K562 (cell line): ENCODE data around the gene SYNE2. TPM values are rescaled to one million over a fixed set of nuclear protein-coding genes. Genes with fewer than 3 reads are reported as not detected.

ENCODE experiments used
- ATAC-seq: fragments of 200-7000 bp; cut with Tn5 transposase; 3 replicates; pipeline ENCODE4 v1.9.1; 2020; ENCODE audit warnings: moderate library complexity
- BruUV-seq: library from RNA; stranded (reverse); fragments of 400-500 nt; replicated peaks from 2 replicates; lab custom pipeline; 2021; lab: Mats Ljungman, UMichigan
- CTCF ChIA-PET: fragments of 300-600 bp; formaldehyde crosslinking; extraction: SDS; loops from one replicate; lab custom pipeline; 2021; ENCODE audit warnings: low intra/inter-chr PET ratio; lab: Yijun Ruan, JAX
- POLR2A ChIA-PET: fragments of 300-600, 350-650 bp; sonication (Branson Sonifier 250); formaldehyde crosslinking; extraction: SDS; loops from one replicate; lab custom pipeline; 2021; ENCODE audit warnings: antibody characterized with exemption, inconsistent platforms; lab: Yijun Ruan, JAX
- DNase-seq, 4 experiments: peaks; one replicate each; pipeline versions ENCODE4 v3.0.0 to v3.0.0-alpha.2; 2011 to 2018; ENCODE audit warnings: low spot score in 3 of 4, mixed read lengths in 3 of 4; ENCODE audit errors: extremely low read depth in 1 of 4
- FAIRE-seq: peaks from 2 replicates; lab custom pipeline; 2011; peaks lifted over from hg19 to GRCh38; lab: Jason Lieb, UNC
- H2AFZ ChIP-seq: 2 replicates; pipeline ENCODE4 v1.6.0; 2011; ENCODE audit warnings: low read depth, low read length, control low read depth, inconsistent platforms
- H3K27ac ChIP-seq: fragments of 200-600 bp; 3 replicates; pipeline ENCODE4 v1.8.0; 2011; ENCODE audit warnings: low read depth, mild to moderate bottlenecking, control low read depth, inconsistent platforms, low read length, moderate library complexity, mixed read lengths; ENCODE audit errors: extremely low read depth
- H3K27me3 ChIP-seq, 2 experiments: fragments of 300-600 bp in 1 of 2; 2 replicates in 1 of 2; 3 replicates in 1 of 2; pipeline versions ENCODE4 v1.6.0 to v1.8.0; 2011; ENCODE audit warnings: inconsistent platforms in 2 of 2, low read length in 2 of 2, mild to moderate bottlenecking in 1 of 2, mixed read lengths in 1 of 2, moderate library complexity in 1 of 2; ENCODE audit not compliant: control insufficient read depth in 2 of 2, insufficient read depth in 2 of 2
- H3K36me3 ChIP-seq: fragments of 300-600 bp; 3 replicates; pipeline ENCODE4 v1.8.0; 2011; ENCODE audit warnings: mild to moderate bottlenecking, low read length, inconsistent platforms; ENCODE audit not compliant: control insufficient read depth, insufficient read depth
- H3K4me1 ChIP-seq, 2 experiments: fragments of 200-600 bp in 1 of 2; replicated peaks in 1 of 2; 2 replicates in 1 of 2; 3 replicates in 1 of 2; pipeline versions ENCODE4 v1.5.1 to v1.8.0; 2011; ENCODE audit warnings: inconsistent platforms in 2 of 2, low read length in 2 of 2, mild to moderate bottlenecking in 1 of 2, mixed read lengths in 1 of 2, moderate library complexity in 1 of 2; ENCODE audit not compliant: control insufficient read depth in 2 of 2, insufficient read depth in 2 of 2
- H3K4me2 ChIP-seq: 2 replicates; pipeline ENCODE4 v1.6.1; 2011; ENCODE audit warnings: low read length, control low read depth, inconsistent platforms, mixed read lengths; ENCODE audit not compliant: insufficient read depth
- H3K4me3 ChIP-seq: fragments of 200-600 bp; sonication (generic), shearing (Covaris generic); 2 replicates; pipeline ENCODE4 v1.5.1; 2016; ENCODE audit warnings: control low read depth, inconsistent platforms
- H3K79me2 ChIP-seq: fragments of 200-600 bp; 3 replicates; pipeline ENCODE4 v1.8.0; 2011; ENCODE audit warnings: low read length, inconsistent platforms; ENCODE audit not compliant: control insufficient read depth, insufficient read depth
- H3K9ac ChIP-seq, 2 experiments: 2 replicates each; pipeline versions ENCODE4 v1.6.0 to v1.6.1; 2011; ENCODE audit warnings: low read depth in 2 of 2, low read length in 2 of 2, control low read depth in 1 of 2, inconsistent platforms in 1 of 2, mild to moderate bottlenecking in 1 of 2, mixed read lengths in 1 of 2; ENCODE audit not compliant: insufficient read depth in 1 of 2
- H3K9me1 ChIP-seq: one replicate; pipeline ENCODE4 v1.6.0; 2011; ENCODE audit warnings: inconsistent platforms, mild to moderate bottlenecking, low read length, moderate library complexity; ENCODE audit not compliant: control insufficient read depth, insufficient read depth
- H3K9me3 ChIP-seq: replicated peaks from 2 replicates; pipeline ENCODE4 v1.5.1; 2011; ENCODE audit warnings: low read depth, low read length, inconsistent platforms; ENCODE audit not compliant: control insufficient read depth, insufficient read depth
- H4K20me1 ChIP-seq: replicated peaks from 2 replicates; pipeline ENCODE4 v1.6.1; 2011; ENCODE audit warnings: low read length, inconsistent platforms, mixed read lengths; ENCODE audit not compliant: control insufficient read depth, insufficient read depth
- ATF6 ChIP-seq: sonication (generic); formaldehyde crosslinking; IDR thresholded peaks from 2 replicates; pipeline ENCODE4 v1.4.0; 2020; ENCODE audit warnings: mild to moderate bottlenecking, missing genetic modification reagents
- CC2D1A ChIP-seq: fragments of 450-650 bp; IDR thresholded peaks from 2 replicates; pipeline ENCODE4 v1.6.1; 2017; ENCODE audit warnings: mild to moderate bottlenecking
- CCAR2 ChIP-seq: fragments of 200-400 bp; formaldehyde crosslinking; IDR thresholded peaks from 2 replicates; pipeline ENCODE4 v1.6.1; 2017; ENCODE audit warnings: mild to moderate bottlenecking, low read depth, low read length
- ETV5 ChIP-seq: sonication (generic); formaldehyde crosslinking; IDR thresholded peaks from 2 replicates; pipeline ENCODE4 v1.4.0; 2020; ENCODE audit warnings: low read depth, mild to moderate bottlenecking, missing genetic modification reagents
- FOXA1 ChIP-seq: fragments of 450-650 bp; IDR thresholded peaks from 2 replicates; pipeline ENCODE4 v1.6.1; 2016; ENCODE audit warnings: mild to moderate bottlenecking, borderline replicate concordance
- GTF2A2 ChIP-seq: IDR thresholded peaks from 2 replicates; pipeline ENCODE4 v1.6.1; 2016; ENCODE audit warnings: mild to moderate bottlenecking, missing genetic modification characterization, missing compliant biosample characterization
- HBP1 ChIP-seq: fragments of 450-650 bp; formaldehyde crosslinking; IDR thresholded peaks from 2 replicates; pipeline ENCODE4 v1.4.0; 2022; ENCODE audit warnings: missing genetic modification characterization
- KAT8 ChIP-seq: fragments of 450-650 bp; IDR thresholded peaks from 2 replicates; pipeline ENCODE4 v1.6.1; 2016; ENCODE audit warnings: low read depth, mild to moderate bottlenecking
- LCOR ChIP-seq: sonication (generic); formaldehyde crosslinking; IDR thresholded peaks from 2 replicates; pipeline ENCODE4 v1.8.0; 2022; ENCODE audit warnings: mild to moderate bottlenecking, missing genetic modification reagents
- NBN ChIP-seq: fragments of 450-650 bp; IDR thresholded peaks from 2 replicates; pipeline ENCODE4 v1.6.1; 2016; ENCODE audit warnings: low read depth, mild to moderate bottlenecking
- NCOR1 ChIP-seq: fragments of 450-650 bp; IDR thresholded peaks from 2 replicates; pipeline ENCODE4 v1.6.1; 2016; ENCODE audit warnings: mild to moderate bottlenecking, moderate library complexity
- PPARD ChIP-seq: fragments of 250-450 bp; sonication (Bioruptor Pico); IDR thresholded peaks from 2 replicates; pipeline ENCODE4 v1.8.0; 2022; ENCODE audit warnings: inconsistent platforms, mild to moderate bottlenecking, moderate library complexity
- RAD21 ChIP-seq, 2 experiments: fragments of 250-450 bp in 1 of 2; fragments of 450-650 bp in 1 of 2; sonication (Bioruptor Pico) in 1 of 2; formaldehyde crosslinking in 1 of 2; IDR thresholded peaks in 1 of 2; conservative IDR thresholded peaks in 1 of 2; 2 replicates each; pipeline versions ENCODE4 v1.4.0 to v1.8.0; 2020 to 2022; ENCODE audit warnings: mild to moderate bottlenecking in 2 of 2, moderate library complexity in 1 of 2
- RBM15 ChIP-seq: fragments of 200-400 bp; formaldehyde crosslinking; IDR thresholded peaks from 2 replicates; pipeline ENCODE4 v1.6.1; 2018; ENCODE audit warnings: mild to moderate bottlenecking, low read length, moderate library complexity; ENCODE audit not compliant: insufficient read depth
- SAFB ChIP-seq: fragments of 200-400 bp; formaldehyde crosslinking; IDR thresholded peaks from 2 replicates; pipeline ENCODE4 v1.6.1; 2017; ENCODE audit warnings: low read depth, low read length, borderline replicate concordance
- TCF7 ChIP-seq: sonication (generic); IDR thresholded peaks from 2 replicates; pipeline ENCODE4 v1.6.1; 2016; ENCODE audit warnings: antibody characterized with exemption, borderline replicate concordance
- WGBS: fragments of 100-300 bp; shearing (Covaris generic); methylation state at CpG from one replicate; pipeline ENCODE4 v1.1.6; 2016; ENCODE audit warnings: low coverage, mixed read lengths; ENCODE audit not compliant: insufficient coverage; ENCODE audit errors: missing lambda C conversion rate; 5-methylcytosine and 5-hydroxymethylcytosine counted together
- in situ Hi-C: fragments of 300-500 bp; cut with MboI; formaldehyde crosslinking; loops from 4 replicates; pipeline ENCODE4 v1.15.0; 2018; ENCODE audit warnings: inconsistent platforms, mixed read lengths
- intact Hi-C: fragments of 100-400 bp; cut with micrococcal nuclease; formaldehyde crosslinking; loops from 2 replicates; pipeline ENCODE4 v1.14.2; 2022
- polyA plus RNA-seq, 8 experiments: library from polyadenylated mRNA; depleted of rRNA in 4 of 8; stranded (reverse) in 5 of 8; unstranded in 3 of 8; fragments of >200 nt; fragmentation: Nextera tagmentation in 2 of 8; fragmentation: Illumina TruSeq in 1 of 8; extraction: Ambion mirVana in 2 of 8; extraction: Trizol in 1 of 8; gene quantifications; 2 replicates each; pipeline versions ENCODE4 v1.2.1 to v1.2.3, GENCODE V29; 2011 to 2014; ENCODE audit warnings: inconsistent platforms in 1 of 8, missing spikeins in 1 of 8
- total RNA-seq, 7 experiments: library from RNA; depleted of rRNA in 6 of 7; stranded (reverse); fragments of >200 nt in 6 of 7; fragmentation: Illumina TruSeq in 2 of 7; extraction: Trizol in 2 of 7; gene quantifications; 2 replicates each; pipeline versions ENCODE4 v1.2.1 to v1.2.3, GENCODE V29; 2011 to 2021; ENCODE audit warnings: low replicate concordance in 1 of 7

SYNE2 gene
- total and polyA plus RNA-seq, 9 of the 15 experiments (the other 6 are each of a cell fraction or from before 2014, with no cell fraction given): 0.06 to 0.53 (median 0.11) TPM

- TF ChIP-seq LCOR (CRISPR knock-in tag): no peak
- TF ChIP-seq RAD21 (CRISPR knock-in tag; conservative IDR thresholded peaks at IDR 0.05 in 1 of 2, IDR thresholded peaks at IDR 0.05 in 1 of 2): no peak
- TF ChIP-seq NCOR1: no peak
- TF ChIP-seq PPARD (CRISPR knock-in tag): no peak
- TF ChIP-seq KAT8: no peak
- TF ChIP-seq CC2D1A: no peak
- no peak for TF ChIP-seq SAFB
- no peak for TF ChIP-seq ETV5
- TF ChIP-seq, all 486 proteins: peak for 0
Measured at GRCh38 chr14:64201296-64201695, 348.5 kb downstream of the SYNE2 start (continued).

GRCh38 chr14:64201921-64202545, 349.2 kb downstream of the SYNE2 start:
- no peak for FAIRE-seq
- no peak overlapping the region for H2AFZ ChIP-seq
- in situ Hi-C loops (no loop called here), intact Hi-C loops (no loop called here)
- ChIA-PET POLR2A (interaction anchor here (0.7 kb wide), 1 partner anchor 1207 kb away, joined by 3 read pairs; no protein-coding TSS in a partner anchor), CTCF (no interaction called here)
- no peak overlapping the region for H3K4me2 ChIP-seq
- no peaks in the 10 kb centered on the region for H3K79me2 ChIP-seq
- peaks cover 0 to under 1% of the 10 kb centered on the region in 2 experiments; a peak in 2 of 5 replicates for H3K4me1 ChIP-seq
- ATAC-seq: no peak
- 78% methylated on average over 13 of the region's 18 CpGs for WGBS
- no peaks in the 10 kb centered on the region for H3K9me1 ChIP-seq
- no peaks in the 10 kb centered on the region for H4K20me1 ChIP-seq
- H3K9ac ChIP-seq: no peak overlapping the region
- no peak for TF ChIP-seq HBP1 (CRISPR knock-in tag)
- no peak for TF ChIP-seq GTF2A2 (tag)
- TF ChIP-seq FOXA1: no peak
- TF ChIP-seq TCF7: no peak
- no peak for TF ChIP-seq RBM15
- TF ChIP-seq CCAR2: no peak
- TF ChIP-seq ATF6 (CRISPR knock-in tag): no peak
- TF ChIP-seq NBN: no peak
- no peaks in the 10 kb centered on the region for H3K36me3 ChIP-seq
- DNase-seq: no peak
- no peak overlapping the region for H3K4me3 ChIP-seq
- H3K27ac ChIP-seq: no peak overlapping the region
- no peaks in the 10 kb centered on the region for H3K9me3 ChIP-seq
- no TSS peak for BruUV-seq
- no peaks in the 10 kb centered on the region for H3K27me3 ChIP-seq
